ENCODE results near the gene SNX3.

The SNX3 gene

DNA sequence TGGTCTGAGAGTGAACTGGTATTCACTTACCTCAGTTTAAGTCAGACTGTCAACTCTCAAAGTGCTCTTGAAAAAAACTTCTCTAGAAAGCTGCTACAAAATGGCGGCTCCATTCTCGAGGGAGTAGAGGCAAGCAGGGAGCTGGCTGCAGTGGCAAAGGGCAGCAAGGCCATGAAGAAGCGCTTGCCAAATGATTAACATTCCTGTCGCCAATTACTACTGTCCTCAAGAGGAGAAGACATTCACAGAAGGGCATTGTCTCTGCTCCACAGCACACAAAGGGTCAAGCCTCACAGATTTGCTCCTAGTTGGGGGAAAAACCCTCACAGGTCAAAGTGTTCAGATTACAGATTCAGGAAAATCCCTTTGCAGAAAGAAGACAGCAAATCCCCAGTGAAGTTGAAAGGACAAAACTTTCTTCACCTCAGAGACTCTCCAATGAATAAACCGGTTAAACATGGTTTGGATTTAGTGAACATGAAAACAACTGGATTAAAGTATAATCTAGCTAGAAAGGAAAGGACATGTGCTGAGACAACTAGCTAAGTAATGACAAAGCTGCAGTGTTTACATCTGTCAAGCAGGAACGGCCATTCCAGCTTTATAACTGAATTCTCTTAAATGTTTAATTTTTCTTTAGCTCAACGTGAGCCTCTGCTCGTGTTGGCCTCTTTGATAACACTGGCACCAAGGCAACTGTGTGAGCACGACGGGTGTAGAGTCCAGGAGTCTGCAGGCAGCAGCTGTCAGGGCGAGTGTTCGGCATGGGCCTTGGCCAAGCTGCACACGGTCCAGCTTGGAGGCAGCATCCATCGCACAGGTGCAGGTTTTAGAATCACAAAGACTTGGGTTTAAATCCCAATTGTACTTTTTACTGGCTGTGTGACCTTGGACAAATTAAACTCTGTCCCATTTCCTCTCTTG, 57.4 kb downstream of the SNX3 start:
- DNase-seq (ENCODE audit: low read depth in 2 of 2): no peak

DNA sequence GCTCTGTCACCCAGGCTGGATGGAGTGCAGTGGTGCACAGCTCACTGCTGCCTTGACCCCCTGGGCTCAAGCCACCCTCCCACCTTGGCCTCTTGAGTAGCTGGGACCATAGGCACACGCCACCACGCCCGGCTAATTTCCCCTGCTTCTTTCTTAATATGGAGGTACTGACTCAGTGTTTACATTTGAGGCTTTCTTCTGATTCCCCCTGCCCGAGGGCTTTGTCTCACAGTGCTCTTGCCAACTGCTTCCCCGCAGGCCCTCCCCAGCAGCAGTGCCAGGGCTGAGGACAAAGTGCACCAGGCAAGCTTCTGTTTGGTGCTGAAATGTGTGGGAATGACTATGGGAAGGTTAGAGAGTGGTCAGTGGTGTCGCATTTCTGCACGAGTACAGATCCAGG, 60.2 kb downstream of the SNX3 start:
- DNase-seq (ENCODE audit: low read depth in 2 of 2): no peak

DNA sequence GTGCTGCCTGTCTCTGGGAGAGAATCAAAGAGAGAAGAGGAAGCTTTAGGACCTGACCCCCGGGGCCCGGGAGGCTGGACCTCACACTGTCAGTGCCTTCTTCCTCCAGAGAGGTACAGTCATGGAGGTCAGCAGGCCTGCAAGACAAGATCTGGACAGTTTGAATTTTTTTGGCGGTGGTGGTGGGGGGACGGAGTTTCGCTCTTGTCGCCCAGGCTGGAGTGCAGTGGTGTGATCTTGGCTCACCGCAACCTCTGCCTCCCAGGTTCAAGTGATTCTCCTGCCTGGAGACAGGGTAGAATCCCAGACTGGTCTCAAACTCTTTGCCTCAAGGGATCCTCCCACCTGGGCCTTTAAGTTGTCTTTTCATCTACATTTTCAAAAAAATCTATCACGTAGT, 60.7 kb downstream of the SNX3 start:
- DNase-seq (ENCODE audit: low read depth in 2 of 2): no peak

DNA sequence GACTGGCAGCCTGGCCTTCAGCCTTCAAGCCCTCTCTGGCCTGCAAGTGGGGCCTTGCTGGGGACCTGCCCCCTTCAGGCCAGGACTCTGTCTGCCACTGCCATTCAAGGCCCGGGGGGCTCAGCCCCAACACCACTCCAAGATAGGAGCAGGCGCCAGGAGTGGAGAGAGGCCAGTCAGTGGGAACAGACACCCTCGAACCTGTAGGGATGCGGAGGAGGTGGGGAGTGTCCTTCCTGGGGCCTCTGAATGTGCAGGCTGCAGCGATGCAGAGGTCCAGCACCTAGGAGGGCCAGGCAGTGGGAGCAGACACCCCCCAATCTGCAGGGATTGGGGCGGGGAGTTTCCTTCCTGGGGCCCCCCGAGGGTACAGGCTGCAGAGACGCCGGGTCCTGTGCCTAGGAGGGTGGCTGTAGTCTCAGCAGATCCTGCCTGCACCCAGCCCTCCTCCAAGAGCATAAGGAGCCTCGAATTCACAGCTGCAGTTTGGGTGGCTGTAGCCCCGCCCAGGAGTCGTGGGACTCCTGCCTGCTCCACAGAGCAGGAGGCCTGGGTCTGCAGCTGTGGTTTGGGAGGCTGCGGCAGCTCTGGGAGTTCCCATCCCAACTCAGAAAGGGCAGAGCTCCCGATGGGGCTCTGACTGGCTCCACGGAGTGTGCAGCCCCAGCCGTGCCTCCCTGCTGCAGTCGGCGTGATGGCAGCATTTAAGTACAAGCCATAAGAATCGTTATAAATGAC, 61.9 kb downstream of the SNX3 start:
- DNase-seq (ENCODE audit: low read depth in 2 of 2): no peak

DNA sequence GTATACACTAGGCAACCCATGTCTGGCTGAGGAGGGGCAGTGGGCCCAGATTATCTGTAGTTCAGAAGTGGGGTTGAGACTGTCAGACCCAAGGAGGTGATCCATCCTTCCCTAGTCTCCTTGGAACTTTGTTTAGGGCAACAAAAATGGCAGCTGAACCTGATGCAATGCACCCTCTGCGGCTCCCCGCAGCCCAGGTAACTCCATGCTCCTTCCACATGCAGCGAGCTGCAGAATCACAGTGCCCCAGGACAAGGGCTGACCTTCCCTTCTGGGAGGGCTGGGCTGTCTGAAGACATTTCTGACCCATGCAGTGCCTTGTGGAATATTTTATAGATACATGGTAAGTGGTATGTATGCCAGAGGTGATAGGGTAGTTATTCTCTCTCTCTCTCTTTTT, 65.6 kb downstream of the SNX3 start:
- no peak for DNase-seq (ENCODE audit: low read depth in 2 of 2)

DNA sequence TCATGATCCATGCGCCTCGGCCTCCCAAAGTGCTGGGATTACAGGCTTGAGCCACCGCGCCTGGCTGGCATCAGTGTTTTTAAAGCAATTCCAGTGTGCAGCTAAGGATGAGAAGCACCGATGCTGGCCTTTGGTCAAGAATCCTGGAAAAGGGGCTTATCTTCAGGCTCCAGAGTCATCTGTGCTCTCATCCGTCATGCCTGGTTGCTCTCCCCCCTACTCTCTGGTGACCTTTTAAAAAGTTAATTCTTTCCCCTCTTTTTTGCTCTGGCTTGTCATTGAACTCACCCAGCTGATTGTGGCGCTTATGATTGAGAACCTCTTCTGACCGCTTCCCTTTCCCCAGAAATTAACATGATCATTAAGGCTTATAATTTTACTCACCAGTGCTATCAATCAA, 66.3 kb downstream of the SNX3 start:
- DNase-seq (ENCODE audit: low read depth in 2 of 2): no peak

DNA sequence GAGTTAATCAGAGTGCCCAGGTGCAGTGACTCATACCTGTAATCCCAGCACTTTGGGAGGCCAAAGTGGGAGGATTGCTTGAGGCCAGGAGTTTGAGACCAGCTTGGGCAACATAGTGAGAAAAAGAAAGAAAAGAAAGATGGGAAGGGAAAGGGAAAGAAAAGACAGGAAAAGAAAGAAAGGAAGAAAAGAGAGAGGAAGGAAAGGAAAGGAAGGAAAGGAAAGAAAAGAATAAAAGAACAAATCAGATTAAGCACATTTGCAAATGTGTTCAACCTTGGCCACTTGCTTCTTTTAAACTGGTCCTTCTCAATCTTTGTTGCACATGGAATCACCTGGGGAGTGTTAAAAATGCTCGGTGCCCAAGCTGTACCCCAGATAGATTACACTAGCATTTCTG, 67.0 kb downstream of the SNX3 start:
- DNase-seq (ENCODE audit: low read depth in 2 of 2): no peak

DNA sequence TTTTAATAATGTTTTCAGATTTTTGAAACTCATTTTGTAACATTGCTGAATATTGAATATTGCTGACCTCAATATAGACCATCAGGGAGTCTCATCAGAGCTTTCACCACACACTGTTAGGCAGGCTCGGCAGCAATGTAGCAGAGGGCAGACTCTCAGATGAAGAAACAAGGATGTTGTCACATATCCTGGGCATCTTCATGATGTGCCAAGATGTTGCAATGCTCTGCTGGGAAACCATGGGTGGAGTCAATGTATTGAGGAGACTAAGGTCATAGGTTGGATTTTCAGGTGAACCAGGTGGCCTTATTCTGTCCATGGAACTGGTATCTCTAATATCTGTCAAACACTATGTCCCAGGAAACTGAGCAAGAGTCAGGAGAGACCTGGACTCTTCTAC, 67.7 kb downstream of the SNX3 start:
- no peak for DNase-seq (ENCODE audit: low read depth in 2 of 2)

DNA sequence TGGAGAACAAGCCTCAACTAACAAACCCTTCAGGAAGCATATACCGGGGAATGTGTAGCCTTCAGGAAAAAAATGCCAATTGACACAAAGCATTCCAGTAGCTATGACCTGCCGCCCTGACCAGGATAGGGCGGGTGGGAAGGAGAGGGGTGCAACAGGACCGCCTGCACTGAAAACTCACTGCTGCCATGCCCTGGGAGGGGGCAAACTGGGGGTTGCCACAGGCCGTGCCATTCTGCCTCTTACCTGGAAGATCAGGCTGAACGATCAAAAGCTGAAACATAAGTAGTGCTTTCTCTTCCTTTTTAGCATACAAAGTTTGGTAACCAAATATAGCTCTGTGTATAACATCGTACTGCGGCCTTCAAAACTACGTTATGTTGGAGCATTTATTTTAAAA, 73.3 kb downstream of the SNX3 start:
- DNase-seq (ENCODE audit: low read depth in 2 of 2): no peak

DNA sequence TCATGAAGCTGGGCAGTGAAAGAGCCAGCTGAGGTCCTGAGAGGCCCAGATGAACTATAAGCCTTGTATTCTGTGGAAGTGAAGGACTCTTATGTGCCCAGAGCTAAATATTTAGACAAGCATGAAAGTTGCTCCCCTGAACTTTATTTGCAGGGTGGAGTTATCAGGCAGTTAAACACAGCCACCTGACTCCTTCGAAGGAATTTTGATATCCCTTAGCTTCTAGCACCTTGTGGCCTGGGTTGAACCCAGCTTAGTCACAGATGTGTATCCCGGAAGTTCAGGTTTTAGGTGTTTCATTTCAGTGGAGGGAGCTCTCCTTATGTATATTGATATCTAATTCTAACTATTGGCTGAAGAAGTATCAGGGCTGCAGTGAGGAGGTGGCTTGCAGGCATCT, 74.6 kb downstream of the SNX3 start:
- no peak for DNase-seq (ENCODE audit: low read depth in 2 of 2)

DNA sequence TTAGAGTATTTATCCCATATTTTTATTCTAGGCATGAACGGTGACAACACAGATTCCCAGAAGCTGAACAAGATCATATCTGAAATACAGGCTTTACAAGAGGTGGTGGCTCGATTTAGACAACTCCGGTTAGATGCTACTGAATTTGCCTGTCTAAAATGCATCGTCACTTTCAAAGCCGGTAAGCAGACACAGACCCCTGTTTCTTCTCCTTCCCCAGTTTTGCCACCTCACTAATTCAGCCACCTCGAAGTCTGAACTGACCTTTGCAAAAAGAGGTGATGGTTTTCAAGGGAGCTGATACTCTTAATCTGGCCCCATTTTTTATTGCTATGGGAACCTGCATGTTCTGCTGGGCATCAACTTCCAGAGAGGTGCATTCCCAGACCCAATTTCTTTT, 80.1 kb downstream of the SNX3 start:
- no peak for DNase-seq (ENCODE audit: low read depth in 2 of 2)

DNA sequence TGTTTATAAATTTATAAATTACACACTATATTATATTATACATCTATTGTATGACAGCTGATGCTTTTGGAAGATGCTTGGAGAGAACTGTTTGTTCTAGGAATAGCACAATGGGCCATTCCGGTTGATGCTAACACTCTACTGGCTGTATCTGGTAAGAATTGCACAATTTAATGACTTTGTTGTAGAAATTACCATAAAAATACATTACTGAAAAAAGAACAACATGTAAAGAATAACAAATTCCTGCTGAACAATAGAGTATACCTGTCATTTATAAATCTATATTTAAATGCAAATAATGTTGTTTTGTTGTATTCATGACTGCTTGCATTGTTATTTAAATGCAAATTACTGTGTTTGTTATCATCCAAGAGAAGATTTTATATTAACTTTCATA, 80.6 kb downstream of the SNX3 start:
- DNase-seq (ENCODE audit: low read depth in 2 of 2): no peak

DNA sequence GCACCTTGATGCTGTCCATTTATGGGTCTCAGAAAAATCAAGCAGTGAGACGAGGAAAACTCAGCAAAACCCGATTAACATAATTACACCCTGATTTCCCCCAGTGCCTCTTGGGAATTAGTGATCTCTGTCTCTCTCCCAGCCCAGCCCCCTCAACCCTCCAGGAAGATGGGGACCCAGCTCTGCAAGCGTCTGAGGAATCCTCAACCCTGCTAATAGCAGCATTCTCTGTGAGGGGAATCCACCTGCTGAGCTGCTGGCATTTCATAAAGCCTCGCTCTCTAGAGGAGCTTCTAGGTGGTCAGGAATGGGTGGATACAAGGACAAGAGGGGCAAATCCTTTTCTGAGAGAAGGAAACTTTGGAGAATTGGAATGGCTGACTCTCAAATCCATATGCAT, 81.1 kb downstream of the SNX3 start:
- DNase-seq (ENCODE audit: low read depth in 2 of 2): no peak

DNA sequence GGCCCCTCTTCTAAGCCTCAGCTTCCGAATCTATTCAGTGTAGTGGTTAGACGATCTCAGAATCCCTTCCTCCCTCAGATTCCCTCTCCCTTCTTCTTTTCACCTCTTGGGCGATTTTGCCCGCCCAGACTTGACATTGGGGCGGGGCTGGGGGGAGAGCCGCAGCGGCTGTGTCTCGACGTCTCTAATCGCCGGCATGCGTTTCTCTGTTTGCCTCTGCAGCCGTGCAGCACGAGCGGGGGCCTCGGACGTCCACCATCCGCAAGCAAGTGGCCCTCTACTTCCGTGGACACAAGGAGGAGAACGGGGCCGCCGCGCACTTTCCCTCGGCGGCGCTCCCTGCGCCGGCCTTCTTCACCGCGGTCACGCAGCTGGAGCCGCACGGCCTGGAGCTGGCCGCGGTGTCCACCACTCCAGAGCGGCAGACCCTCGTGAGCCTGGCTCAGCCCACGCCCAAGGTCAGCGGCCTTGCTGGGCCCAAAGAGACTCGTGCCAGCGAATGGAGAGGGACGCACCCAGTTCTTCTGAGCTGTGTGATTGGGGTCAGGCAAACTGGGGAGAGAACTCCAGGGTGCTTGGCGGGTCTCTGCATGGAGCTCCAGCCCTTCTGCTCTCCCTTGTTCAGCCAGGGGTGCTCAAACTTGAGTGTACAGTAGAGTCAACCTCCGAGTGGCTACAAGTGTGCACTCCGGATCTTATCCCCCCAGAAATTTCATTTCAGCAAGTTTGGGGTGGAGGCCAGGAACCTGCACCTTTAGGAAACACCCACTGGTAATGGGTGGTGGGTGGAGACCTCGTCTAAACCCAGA, 84.4 kb downstream of the SNX3 start:
- no peak for DNase-seq (ENCODE audit: low read depth in 2 of 2)

DNA sequence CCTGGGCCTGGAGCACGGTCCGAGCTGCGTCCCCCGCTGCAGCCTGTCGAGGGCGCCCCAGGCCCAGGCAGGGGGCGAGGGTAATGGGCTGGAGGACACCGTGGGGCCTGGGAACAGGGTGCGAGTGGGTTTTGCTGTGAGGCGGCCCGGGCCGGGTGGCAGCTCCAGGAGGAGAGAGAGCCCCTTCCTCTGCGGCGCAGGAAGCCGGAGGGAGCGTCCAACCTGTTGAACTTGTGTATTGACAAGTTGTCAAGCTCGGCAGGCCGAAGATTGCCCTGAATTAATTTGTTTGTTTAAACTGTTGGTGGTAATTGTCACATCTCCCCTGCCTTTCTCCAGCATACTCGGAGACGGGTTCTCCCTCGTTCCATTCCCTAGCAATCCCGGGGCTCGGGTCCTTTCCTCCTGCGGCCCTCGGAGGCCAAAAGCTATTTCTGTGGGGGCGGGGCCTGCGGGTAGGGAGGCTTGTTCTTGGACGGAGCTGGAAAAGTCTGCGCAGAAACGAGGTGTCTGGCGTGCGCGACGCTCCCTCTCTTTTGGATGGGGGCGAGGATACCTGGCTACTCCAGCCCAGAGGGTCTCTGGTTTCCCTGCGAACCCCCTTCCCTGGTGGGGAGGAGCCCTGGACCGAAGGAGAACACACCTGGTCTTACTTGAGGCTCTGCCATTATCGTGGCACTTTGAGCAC, 85.1 kb downstream of the SNX3 start:
- DNase-seq (ENCODE audit: low read depth in 2 of 2): no peak

DNA sequence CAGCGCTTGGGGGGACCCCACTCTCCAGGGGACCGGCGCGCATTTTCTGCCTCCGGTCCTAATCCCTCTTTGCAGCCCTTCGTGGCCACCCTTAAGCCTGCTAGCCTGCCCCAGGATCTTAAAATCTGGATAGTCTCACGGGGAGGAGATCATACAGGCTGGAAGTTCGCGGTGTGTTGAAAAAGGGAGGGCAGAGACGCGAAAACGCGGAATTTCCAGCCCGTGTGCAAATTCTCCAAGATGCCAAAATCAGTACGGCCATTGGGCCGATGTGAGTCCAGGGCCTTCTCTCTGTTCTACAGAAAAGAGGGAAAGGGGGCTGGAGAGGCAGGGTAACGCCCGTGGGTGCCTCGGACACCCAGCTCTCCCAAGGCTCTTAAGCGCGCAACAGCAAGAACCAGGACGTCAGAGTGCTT, 85.7 kb downstream of the SNX3 start:
- DNase-seq (ENCODE audit: low read depth in 2 of 2): no peak

DNA sequence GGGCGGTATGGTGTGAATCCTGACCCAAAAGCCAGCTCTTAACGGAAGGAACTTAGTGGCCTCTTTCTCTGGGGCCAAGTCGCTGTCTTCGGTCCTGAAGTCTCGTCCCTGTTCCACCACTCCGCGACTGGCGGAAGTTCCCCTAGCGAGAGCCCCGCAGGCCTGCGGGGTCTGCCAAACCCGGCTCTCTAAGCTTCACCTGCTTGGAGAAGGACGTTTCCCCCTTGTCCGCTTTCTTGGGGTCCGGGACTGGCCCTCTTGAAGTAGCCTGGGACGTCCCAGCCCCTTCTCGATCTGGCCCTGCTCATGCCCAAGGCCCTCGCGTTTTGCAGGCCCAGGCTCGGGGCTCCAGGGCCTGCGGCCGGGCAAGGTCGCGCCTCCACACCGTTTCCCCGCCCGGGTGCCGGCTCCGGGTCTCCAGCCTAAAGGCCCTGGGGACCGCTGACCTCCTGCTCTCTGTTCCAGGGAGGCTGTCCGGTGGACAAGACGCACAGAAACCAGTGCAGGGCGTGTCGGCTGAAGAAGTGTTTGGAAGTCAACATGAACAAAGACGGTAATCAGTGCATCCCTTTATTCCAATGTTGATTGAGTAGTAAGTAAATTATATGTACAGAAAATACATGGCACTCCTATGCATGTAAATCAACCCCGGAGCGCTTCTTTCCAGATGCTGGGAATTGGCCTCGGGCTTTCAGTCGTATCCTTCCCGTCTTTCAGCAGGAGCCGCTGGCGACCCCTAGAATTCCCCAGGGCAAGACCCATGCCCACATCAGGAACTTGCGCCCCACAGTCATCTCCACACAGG, 86.3 kb downstream of the SNX3 start:
- no peak for DNase-seq (ENCODE audit: low read depth in 2 of 2)

DNA sequence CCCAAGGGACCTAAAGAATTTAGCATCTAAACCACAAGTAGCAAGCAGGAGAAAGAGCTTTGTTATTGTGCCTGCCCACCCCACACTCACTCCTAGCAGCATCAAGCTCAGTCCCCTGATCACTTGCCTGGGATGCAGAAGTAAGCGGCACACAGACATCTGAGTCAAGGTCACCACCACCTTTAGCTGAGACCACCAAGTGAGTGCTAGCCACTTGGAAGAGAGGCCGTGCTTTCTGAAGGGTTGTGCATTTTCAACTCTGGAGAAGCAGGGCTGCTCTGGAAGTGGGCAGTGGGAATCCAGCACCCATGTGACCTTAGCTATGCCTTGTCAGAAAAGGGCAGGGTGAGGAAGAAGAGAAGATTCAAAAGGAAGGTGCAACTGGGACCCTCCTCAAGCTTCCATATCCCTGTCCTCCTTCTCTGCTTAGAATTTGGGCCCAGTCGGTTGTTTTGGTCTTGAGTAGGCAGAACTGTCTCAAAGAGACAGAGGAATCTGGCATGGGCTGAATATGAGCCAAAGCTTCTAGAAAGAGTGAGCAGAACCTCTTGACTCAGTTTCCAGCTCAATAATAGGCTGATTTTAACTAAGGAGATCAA, 88.8 kb downstream of the SNX3 start:
- DNase-seq (ENCODE audit: low read depth in 2 of 2): no peak

DNA sequence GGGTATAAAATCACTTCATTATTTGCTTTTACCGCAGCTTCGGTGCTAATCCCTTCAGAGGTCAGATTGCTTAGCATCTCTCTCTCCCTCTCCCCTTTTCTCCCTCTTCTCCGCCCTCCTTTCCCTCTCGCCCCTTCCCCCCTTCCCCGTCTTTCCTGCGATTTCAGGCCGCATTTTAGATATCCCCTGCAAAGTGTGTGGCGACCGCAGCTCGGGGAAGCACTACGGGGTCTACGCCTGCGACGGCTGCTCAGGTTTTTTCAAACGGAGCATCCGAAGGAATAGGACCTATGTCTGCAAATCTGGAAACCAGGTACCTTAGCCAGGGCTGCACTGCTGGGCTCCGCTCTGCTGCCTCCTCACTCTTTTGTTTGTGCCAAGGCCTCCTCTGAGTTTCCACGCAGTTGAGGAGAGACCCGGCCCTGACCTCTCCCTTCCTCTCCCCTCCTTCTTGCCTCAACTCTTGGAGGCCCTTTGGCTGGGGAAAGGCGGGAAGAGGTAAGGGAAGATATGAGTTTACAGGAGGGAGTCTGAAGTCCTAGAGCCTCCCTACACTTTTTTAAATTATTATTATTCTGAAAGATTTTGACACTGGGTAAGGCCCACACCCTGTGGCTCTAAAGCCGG, 89.4 kb downstream of the SNX3 start:
- DNase-seq (ENCODE audit: low read depth in 2 of 2): no peak

Measured in stimulated activated CD4-positive, alpha-beta T cell treated with anti-CD3 and anti-CD28 coated beads, Interleukin-1b, Interleukin-23, amount 100 ng/mL, for 1 hour (primary cell).